Endothelial cell of umbilical vein (primary cell): ENCODE measurements around the gene NIN. TPM values are rescaled to one million over a fixed set of nuclear protein-coding genes. Genes with fewer than 3 reads are reported as not detected.

ENCODE experiments used
- BruUV-seq: library from RNA; stranded (reverse); fragments of 400-500 nt; replicated peaks from 2 replicates; lab custom pipeline; 2021; lab: Mats Ljungman, UMichigan
- CTCF ChIA-PET: fragments of 300-600, 350-600 bp; sonication (Branson Sonifier 250); formaldehyde crosslinking; loops from one replicate; lab custom pipeline; 2021; ENCODE audit warnings: antibody characterized with exemption, inconsistent platforms; lab: Charles Lee
- POLR2A ChIA-PET: fragments of 300-600, 350-600 bp; sonication (Branson Sonifier 250); formaldehyde crosslinking; loops from one replicate; lab custom pipeline; 2021; ENCODE audit warnings: antibody characterized with exemption, inconsistent platforms; lab: Charles Lee
- DNase-seq: peaks from one replicate; pipeline ENCODE4 v3.0.0-alpha.2; 2011; ENCODE audit warnings: low read depth, low spot score
- FAIRE-seq: peaks from 2 replicates; lab custom pipeline; 2011; peaks lifted over from hg19 to GRCh38; lab: Jason Lieb, UNC
- H2AFZ ChIP-seq: 2 replicates; pipeline ENCODE4 v1.6.0; 2012; ENCODE audit warnings: low read depth, low read length, control low read depth, inconsistent platforms
- H3K27ac ChIP-seq: 2 replicates; pipeline ENCODE4 v1.5.1; 2011; ENCODE audit warnings: low read depth, mild to moderate bottlenecking, control low read depth, low read length, moderate library complexity; ENCODE audit not compliant: insufficient read depth
- H3K27me3 ChIP-seq, 2 experiments: 2 replicates each; pipeline versions ENCODE4 v1.6.0 to v1.6.1; 2011; ENCODE audit warnings: low read length in 2 of 2, mixed read lengths in 1 of 2; ENCODE audit not compliant: control insufficient read depth in 2 of 2, insufficient read depth in 2 of 2
- H3K36me3 ChIP-seq, 2 experiments: 2 replicates in 1 of 2; 3 replicates in 1 of 2; pipeline ENCODE4 v1.5.1; 2011; ENCODE audit warnings: low read length in 2 of 2, mild to moderate bottlenecking in 1 of 2, moderate library complexity in 1 of 2; ENCODE audit not compliant: control insufficient read depth in 2 of 2, insufficient read depth in 2 of 2; ENCODE audit errors: extremely low read depth in 1 of 2
- H3K4me1 ChIP-seq: 3 replicates; pipeline ENCODE4 v1.5.1; 2011; ENCODE audit warnings: mild to moderate bottlenecking, low read length; ENCODE audit not compliant: control insufficient read depth, insufficient read depth; ENCODE audit errors: extremely low read depth
- H3K4me2 ChIP-seq: 2 replicates; pipeline ENCODE4 v1.6.1; 2011; ENCODE audit warnings: low read length, control low read depth, mixed read lengths; ENCODE audit not compliant: insufficient read depth
- H3K4me3 ChIP-seq, 3 experiments: fragments of 200-600 bp in 1 of 3; sonication (generic), shearing (Covaris generic) in 1 of 3; replicated peaks in 1 of 3; 2 replicates each; pipeline ENCODE4 v1.5.1; 2011 to 2016; ENCODE audit warnings: control low read depth in 3 of 3, low read length in 3 of 3, mild to moderate bottlenecking in 2 of 3, inconsistent platforms in 1 of 3, low read depth in 1 of 3, moderate library complexity in 1 of 3; ENCODE audit not compliant: insufficient read depth in 1 of 3
- H3K79me2 ChIP-seq: 2 replicates; pipeline ENCODE4 v1.6.0; 2012; ENCODE audit warnings: low read length, inconsistent platforms; ENCODE audit not compliant: control insufficient read depth, insufficient read depth
- H3K9ac ChIP-seq: replicated peaks from 2 replicates; pipeline ENCODE3; 2011; ENCODE audit warnings: low read length, control low read depth; ENCODE audit not compliant: insufficient read depth; ENCODE audit errors: extremely low read depth
- H3K9me1 ChIP-seq: replicated peaks from 3 replicates; pipeline ENCODE4 v1.6.0; 2011; ENCODE audit warnings: mild to moderate bottlenecking, low read length; ENCODE audit not compliant: control insufficient read depth, insufficient read depth; ENCODE audit errors: extremely low read depth
- H3K9me3 ChIP-seq: replicated peaks from 2 replicates; pipeline ENCODE4 v1.5.1; 2012; ENCODE audit warnings: low read length, inconsistent platforms; ENCODE audit not compliant: control insufficient read depth, insufficient read depth
- H4K20me1 ChIP-seq: replicated peaks from 2 replicates; pipeline ENCODE3; 2011; ENCODE audit warnings: mild to moderate bottlenecking, low read length; ENCODE audit not compliant: control insufficient read depth, insufficient read depth; ENCODE audit errors: extremely low read depth
- CTCF ChIP-seq, 2 donors: IDR thresholded peaks; 1 replicate in 1 of 2; 2 replicates in 1 of 2; pipeline ENCODE4 v1.5.1; 2011; ENCODE audit warnings: low read length in 2 of 2, mild to moderate bottlenecking in 2 of 2, moderate library complexity in 2 of 2, control low read depth in 1 of 2, inconsistent platforms in 1 of 2, low read depth in 1 of 2; ENCODE audit not compliant: insufficient read depth in 1 of 2; ENCODE audit errors: extremely low read depth in 1 of 2
- EZH2 ChIP-seq: IDR thresholded peaks from 2 replicates; pipeline ENCODE4 v1.6.1; 2012; ENCODE audit warnings: borderline replicate concordance, low read depth, mild to moderate bottlenecking, moderate library complexity, low read length, inconsistent platforms; ENCODE audit not compliant: severe bottlenecking
- FOS ChIP-seq: IDR thresholded peaks from 2 replicates; pipeline ENCODE4 v1.6.1; 2011; ENCODE audit warnings: mild to moderate bottlenecking, low read length, moderate library complexity, borderline replicate concordance; ENCODE audit not compliant: insufficient read depth
- GATA2 ChIP-seq: IDR thresholded peaks from 2 replicates; pipeline ENCODE4 v1.7.0; 2011; ENCODE audit warnings: low read depth, mild to moderate bottlenecking, moderate library complexity, mixed read lengths, low read length; ENCODE audit not compliant: insufficient read length, insufficient read depth
- JUN ChIP-seq: IDR thresholded peaks from 2 replicates; pipeline ENCODE4 v1.6.1; 2011; ENCODE audit warnings: borderline replicate concordance, low read depth; ENCODE audit not compliant: insufficient read length, insufficient read depth
- MAX ChIP-seq: IDR thresholded peaks from 2 replicates; pipeline ENCODE4 v1.6.1; 2011; ENCODE audit not compliant: insufficient read depth, insufficient read length
- MYC ChIP-seq: IDR thresholded peaks from one replicate; pipeline ENCODE4 v1.6.1; 2011; ENCODE audit warnings: mild to moderate bottlenecking, low read depth, low read length
- POLR2A ChIP-seq: IDR thresholded peaks from 2 replicates; pipeline ENCODE4 v1.6.1; 2012; ENCODE audit warnings: low read depth, mild to moderate bottlenecking, control low read depth, low read length
- POLR2AphosphoS5 ChIP-seq: IDR thresholded peaks from 2 replicates; pipeline ENCODE4 v1.6.1; 2012; ENCODE audit warnings: low read depth, mild to moderate bottlenecking, control low read depth, low read length, moderate library complexity; ENCODE audit not compliant: insufficient read depth
- dilution Hi-C: fragments of 300-500 bp; cut with MboI; formaldehyde crosslinking; loops from one replicate; pipeline ENCODE4 v1.15.0; 2019; ENCODE audit warnings: low sequenced_read_pairs; ENCODE audit not compliant: extremely low pct_ligation_motif_present
- intact Hi-C: fragments of 100-400 bp; cut with micrococcal nuclease; formaldehyde crosslinking; loops from one replicate; pipeline ENCODE4 v1.10.0; 2022
- polyA plus RNA-seq, 4 experiments: library from polyadenylated mRNA; depleted of rRNA in 3 of 4; stranded (reverse) in 3 of 4; unstranded in 1 of 4; fragments of >200 nt; gene quantifications; 2 replicates each; pipeline versions ENCODE4 v1.2.1 to v1.2.3, GENCODE V29; 2011 to 2012; ENCODE audit warnings: missing spikeins in 1 of 4
- total RNA-seq: library from RNA; stranded (reverse); gene quantifications from 2 replicates; pipeline ENCODE4 v1.2.3, GENCODE V29; 2021

NIN gene
- total and polyA plus RNA-seq, 2 donors (not counting 3 experiments of a cell fraction or from before 2014, with no cell fraction given): 7.1 to 76.3 TPM

- TF ChIP-seq POLR2A (no peak), FOS (no peak), GATA2 (no peak)
- dilution Hi-C loops: no loop called here
- no peaks in the 10 kb centered on the region for H3K79me2 ChIP-seq
- no peak overlapping the region for H3K27ac ChIP-seq
- no TSS peak for BruUV-seq
- peaks cover 5% of the 10 kb centered on the region for H3K4me1 ChIP-seq
- no peak overlapping the region for H3K4me2 ChIP-seq
- ChIA-PET POLR2A (no interaction called here), CTCF (interaction anchor here (1.1 kb wide), 1 partner anchor 14 kb away, joined by 3 read pairs; no protein-coding TSS in a partner anchor)
- no peaks in the 10 kb centered on the region for H3K9me1 ChIP-seq
- no peak overlapping the region for H3K4me3 ChIP-seq
- no peak for DNase-seq
- intact Hi-C loops: no loop called here
- H4K20me1 ChIP-seq: no peaks in the 10 kb centered on the region
- H3K36me3 ChIP-seq: no peaks in the 10 kb centered on the region
- no peak overlapping the region for H3K9ac ChIP-seq
- no peaks in the 10 kb centered on the region for H3K9me3 ChIP-seq
- H2AFZ ChIP-seq: no peak overlapping the region
- peaks cover 0 to 1% of the 10 kb centered on the region in 2 experiments for H3K27me3 ChIP-seq
- no peak for FAIRE-seq
Measured at GRCh38 chr14:50855558-50855957, 24.6 kb upstream of the NIN start.

GRCh38 chr14:50854521-50854920 lies 23.6 kb upstream of the NIN start:
- no peaks in the 10 kb centered on the region for H3K36me3 ChIP-seq
- no TSS peak for BruUV-seq

More at GRCh38 chr14:50854521-50854920, 23.6 kb upstream of the NIN start:
- intact Hi-C loops (no loop called here), dilution Hi-C loops (no loop called here)
- H3K4me1 ChIP-seq: peaks cover 3% of the 10 kb centered on the region
- no peak overlapping the region for H3K27ac ChIP-seq
- H3K9me3 ChIP-seq: no peaks in the 10 kb centered on the region
- no peaks in the 10 kb centered on the region for H4K20me1 ChIP-seq
- no peak for TF ChIP-seq JUN
- no peak for TF ChIP-seq GATA2
- no peak for TF ChIP-seq CTCF (IDR thresholded peaks at IDR 0.05; ENCODE audit: extremely low read depth in 1 of 2, insufficient read depth in 1 of 2, low read depth in 1 of 2, low read length in 2 of 2)
- no peak for TF ChIP-seq FOS
- TF ChIP-seq POLR2AphosphoS5: no peak
- no peak for TF ChIP-seq EZH2
- no peak for TF ChIP-seq MAX
- no peak for TF ChIP-seq POLR2A
- no peak for TF ChIP-seq MYC
- peaks cover 0 to 1% of the 10 kb centered on the region in 2 experiments for H3K27me3 ChIP-seq
- no peak overlapping the region for H3K4me3 ChIP-seq
- H3K79me2 ChIP-seq: no peaks in the 10 kb centered on the region
- H3K4me2 ChIP-seq: no peak overlapping the region
- no peak for DNase-seq
- H2AFZ ChIP-seq: no peak overlapping the region
- H3K9ac ChIP-seq: no peak overlapping the region
- CTCF ChIA-PET: interaction anchor here (1.2 kb wide), 1 partner anchor 31 kb away, joined by 3 read pairs; no protein-coding TSS in a partner anchor
- FAIRE-seq: no peak
- H3K9me1 ChIP-seq: no peaks in the 10 kb centered on the region
- POLR2A ChIA-PET: no interaction called here
